ENCODE measurements around the gene SMAD3. TPM values are rescaled to one million over a fixed set of nuclear protein-coding genes. Genes with fewer than 3 reads are reported as not detected.
"Not testable (repeated sequence)": the region's sequence is repeated elsewhere in the genome, so short reads cannot be mapped to it uniquely, and the experiment has no call there.

The SMAD3 gene
- total and polyA plus RNA-seq, 2 of the 4 experiments (the other 2 are of a cell fraction) = 71.0 to 177 TPM

GRCh38 chr15:67121644-67122605 is 56.5 kb downstream of the SMAD3 start:
- H3K79me1 ChIP-seq (ENCODE audit: low read depth in 1 of 2, low read length in 2 of 2) = peaks cover 16 to 82% of the 10 kb centered on the region in 2 experiments
- H2AK9ac ChIP-seq (replicated peaks; ENCODE audit: low read depth, low read length, poor library complexity) = no peak overlapping the region
- H4K8ac ChIP-seq (ENCODE audit: low read depth in 2 of 2, low read length in 2 of 2) = peak overlapping the region; percentile 95 to 97
- in situ Hi-C loops (cut with MboI; ENCODE audit: low sequenced_read_pairs) (no loop called here), dilution Hi-C loops (cut with HindIII; ENCODE audit: low sequenced_read_pairs, unreplicated experiment) (no loop called here), intact Hi-C loops (cut with micrococcal nuclease) (no loop called here)
- no TSS peak for BruUV-seq (replicated peaks)
- peak overlapping the region; percentile 41 for H3K9ac ChIP-seq (ENCODE audit: low read depth, low read length)
- peaks cover 57% of the 10 kb centered on the region for H3K4me1 ChIP-seq (ENCODE audit: control insufficient read depth, insufficient read depth, low read length)
- peak overlapping the region; percentile 89 for H3K4ac ChIP-seq (ENCODE audit: low read depth, low read length)
- H3K9me3 ChIP-seq (ENCODE audit: control insufficient read depth, insufficient read depth, low read length) = no peaks in the 10 kb centered on the region
- no peak overlapping the region for H2AFZ ChIP-seq (replicated peaks; ENCODE audit: low read length, poor library complexity)
- peak overlapping the region; percentile 99 for H3K27ac ChIP-seq (ENCODE audit: insufficient read depth, low read length)
- H2BK20ac ChIP-seq (ENCODE audit: low read depth, low read length) = peak overlapping the region; percentile 80
- POLR2A ChIA-PET (ENCODE audit: unreplicated experiment) = no interaction called here
- DNase-seq (no peak), ATAC-seq (ENCODE audit: low read depth) (no peak)
- H3K4me3 ChIP-seq (ENCODE audit: insufficient read depth, low read depth, low read length) = no peak overlapping the region
- H2BK15ac ChIP-seq (ENCODE audit: low read depth, low read length) = peak overlapping the region; percentile 61
- peak overlapping the region; percentile 45 for H4K5ac ChIP-seq (ENCODE audit: low read depth, low read length)
- H4K91ac ChIP-seq (ENCODE audit: insufficient read depth, low read depth, low read length) = peak overlapping the region; percentile 95
- H2BK5ac ChIP-seq (ENCODE audit: low read depth, low read length, poor library complexity, severe bottlenecking) = peak overlapping the region; percentile 97
- H3K27me3 ChIP-seq (ENCODE audit: control insufficient read depth, insufficient read depth, low read length) = no peaks in the 10 kb centered on the region
- peak overlapping the region; percentile 73 for H3K18ac ChIP-seq (ENCODE audit: low read depth, low read length)
- H3K56ac ChIP-seq (ENCODE audit: extremely low read depth, insufficient read depth, low read length) = peak overlapping the region; percentile 73
- TF ChIP-seq CEBPB (IDR thresholded peaks at IDR 0.05; ENCODE audit: low read depth, low read length) = no peak
- peak overlapping the region; percentile 11 for H3K14ac ChIP-seq (replicated peaks; ENCODE audit: low read depth, low read length)
- CTCF ChIA-PET = no interaction called here
- H3K4me2 ChIP-seq (ENCODE audit: low read depth, low read length) = no peak overlapping the region
- peaks cover 32% of the 10 kb centered on the region for H3K36me3 ChIP-seq (ENCODE audit: control insufficient read depth, insufficient read depth, low read length)
- peak overlapping the region; percentile 72 for H2AK5ac ChIP-seq (ENCODE audit: low read depth, low read length)
- H3K9me1 ChIP-seq (ENCODE audit: insufficient read depth, low read length) = peaks cover 51% of the 10 kb centered on the region
- 82% methylated on average over 3 of the region's 10 CpGs; no CpG with 5 or more reads in 1 of the 2 experiments for WGBS, 2 experiments (ENCODE audit: extremely low coverage in 2 of 2, insufficient read length in 1 of 2)
- H3K23ac ChIP-seq (ENCODE audit: low read depth, low read length) = peak overlapping the region; percentile 65
- peaks cover 13% of the 10 kb centered on the region; the same call in 1 of the 2 replicates for H4K20me1 ChIP-seq (ENCODE audit: insufficient read depth, low read length)
- peak overlapping the region; percentile 97 for H2BK120ac ChIP-seq (ENCODE audit: low read depth, low read length)

- Histone ChIP-seq H2AK5ac (ENCODE audit: low read depth, low read length) (peak overlapping the region; percentile 72; the same call in 1 of the 2 replicates), H3K27ac (ENCODE audit: insufficient read depth, low read length) (peak overlapping the region; percentile 99; the same call in 1 of the 2 replicates), H3K36me3 (ENCODE audit: control insufficient read depth, insufficient read depth, low read length) (peaks cover 34% of the 10 kb centered on the region), H4K8ac (ENCODE audit: low read depth in 2 of 2, low read length in 2 of 2) (peak overlapping the region; percentile 95 to 97), H2BK5ac (ENCODE audit: low read depth, low read length, poor library complexity, severe bottlenecking) (peak overlapping the region; percentile 97), H3K79me1 (ENCODE audit: low read depth in 1 of 2, low read length in 2 of 2) (peaks cover 24 to 83% of the 10 kb centered on the region in 2 experiments), H3K4ac (ENCODE audit: low read depth, low read length) (peak overlapping the region; percentile 89), H3K18ac (ENCODE audit: low read depth, low read length) (peak overlapping the region; percentile 58; the same call in 1 of the 2 replicates), H2BK15ac (ENCODE audit: low read depth, low read length) (peak overlapping the region; percentile 61; the same call in 2 of the 3 replicates), H3K4me1 (ENCODE audit: control insufficient read depth, insufficient read depth, low read length) (peaks cover 58% of the 10 kb centered on the region), H4K5ac (ENCODE audit: low read depth, low read length) (peak overlapping the region; percentile 45), H3K9me1 (ENCODE audit: insufficient read depth, low read length) (peaks cover 53% of the 10 kb centered on the region), H2BK20ac (ENCODE audit: low read depth, low read length) (peak overlapping the region; percentile 80), H2BK120ac (ENCODE audit: low read depth, low read length) (peak overlapping the region; percentile 97; the same call in 1 of the 2 replicates), H3K14ac (replicated peaks; ENCODE audit: low read depth, low read length) (peak overlapping the region; percentile 11; the same call in 1 of the 2 replicates), H4K91ac (ENCODE audit: insufficient read depth, low read depth, low read length) (peak overlapping the region; percentile 95)
- BruUV-seq (replicated peaks); intact Hi-C loops (cut with micrococcal nuclease); dilution Hi-C loops (cut with HindIII; ENCODE audit: low sequenced_read_pairs, unreplicated experiment); H3K56ac ChIP-seq (ENCODE audit: extremely low read depth, insufficient read depth, low read length); H3K9ac ChIP-seq (ENCODE audit: low read depth, low read length); H3K4me2 ChIP-seq (ENCODE audit: low read depth, low read length); POLR2A ChIA-PET (ENCODE audit: unreplicated experiment); CTCF ChIA-PET; H3K4me3 ChIP-seq (ENCODE audit: insufficient read depth, low read depth, low read length); H3K27me3 ChIP-seq (ENCODE audit: control insufficient read depth, insufficient read depth, low read length); in situ Hi-C loops (cut with MboI; ENCODE audit: low sequenced_read_pairs); ATAC-seq (ENCODE audit: low read depth); H3K9me3 ChIP-seq (ENCODE audit: control insufficient read depth, insufficient read depth, low read length); H3K23ac ChIP-seq (ENCODE audit: low read depth, low read length); DNase-seq; H4K20me1 ChIP-seq (ENCODE audit: insufficient read depth, low read length); H2AK9ac ChIP-seq (replicated peaks; ENCODE audit: low read depth, low read length, poor library complexity); H2AFZ ChIP-seq (replicated peaks; ENCODE audit: low read length, poor library complexity): not testable (repeated sequence)
- WGBS, 2 experiments (ENCODE audit: extremely low coverage in 2 of 2, insufficient read length in 1 of 2) = no CpG with 5 or more reads among the region's 5 CpGs
Observed at GRCh38 chr15:67122816-67123215, 57.4 kb downstream of the SMAD3 start.
